ENCODE data around the gene TNFRSF9. TPM values are rescaled to one million over a fixed set of nuclear protein-coding genes. Genes with fewer than 3 reads are reported as not detected.

Gene TNFRSF9
- 0.07 and 0.30 TPM in 2 replicates for total RNA-seq

GRCh38 chr1:7940745-7941436 is at the start of gene TNFRSF9:
Gene TNFRSF9, minus strand, starts transcription at chr1:7940839. Its CDS starts 845 bp downstream, at chr1:7939994.

DNA sequence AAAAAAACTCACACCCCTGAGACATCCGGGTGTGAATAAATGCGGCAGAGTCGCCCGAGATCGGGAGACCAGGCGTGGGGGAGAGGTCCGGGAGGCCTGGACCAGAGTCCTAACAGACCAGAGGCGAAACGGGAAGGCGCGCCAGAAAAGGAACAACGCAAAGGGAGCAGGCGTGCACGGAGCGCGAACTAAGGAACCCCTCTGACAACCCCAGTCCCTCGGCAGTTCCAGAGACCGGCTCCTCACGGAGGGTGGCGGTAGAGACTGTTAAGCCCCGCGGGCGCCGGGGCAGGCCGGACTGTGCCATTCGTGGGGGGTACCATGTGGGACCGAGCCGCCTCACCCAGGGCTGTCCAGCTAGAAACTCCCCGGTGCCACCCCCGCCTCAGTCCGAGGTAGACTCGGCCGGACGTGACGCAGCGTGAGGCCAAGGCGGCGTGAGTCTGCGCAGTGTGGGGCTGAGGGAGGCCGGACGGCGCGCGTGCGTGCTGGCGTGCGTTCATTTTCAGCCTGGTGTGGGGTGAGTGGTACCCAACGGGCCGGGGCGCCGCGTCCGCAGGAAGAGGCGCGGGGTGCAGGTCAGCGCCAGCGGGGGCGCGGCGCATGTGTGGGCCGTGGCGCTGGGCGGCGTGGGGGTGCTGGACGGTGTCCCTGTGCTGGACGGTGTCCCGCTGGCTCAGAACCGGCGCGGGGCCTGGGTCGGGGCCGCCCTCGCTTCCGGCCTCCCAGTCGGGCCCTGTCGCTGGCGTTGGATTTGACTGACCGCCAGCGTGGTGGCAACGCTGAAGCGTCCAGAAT is 20.8 kb upstream of the TNFRSF9 start, which contains the start of gene PARK7:
PARK7 (plus strand) TSS at position 496 of the 798 bp plus-strand sequence. CDS start 1,075 bp downstream, outside the sequence.

Other genes starting within 250 kb of the TNFRSF9 start
- gene VAMP3, start 169.5 kb downstream of the TNFRSF9 start, total RNA-seq, result 114 and 119 TPM in 2 replicates
- 9.3 and 9.9 TPM in 2 replicates for gene PER3, start 156.5 kb downstream of the TNFRSF9 start, total RNA-seq
- gene UTS2, start 87.8 kb downstream of the TNFRSF9 start, total RNA-seq, result not detected in 2 replicates
- gene PARK7, start 20.9 kb upstream of the TNFRSF9 start, total RNA-seq, result 166 and 183 TPM in 2 replicates
- gene ERRFI1, start 85.5 kb upstream of the TNFRSF9 start, total RNA-seq, result 136 and 176 TPM in 2 replicates

All from smooth muscle cell of the pulmonary artery (primary cell).